ENCODE results near the gene LCE2D.

- TF ChIP-seq CTCF (conservative IDR thresholded peaks at IDR 0.05) = no peak
- no peak for TF ChIP-seq EZH2 (IDR thresholded peaks at IDR 0.05; ENCODE audit: low read depth)
Measured at GRCh38 chr1:152630596-152630995, 32.6 kb upstream of the LCE2D start.

Data from PC-9 (cell line).